Measurements from ENCODE around the gene SERPINE2.

- TF ChIP-seq CTCF (conservative IDR thresholded peaks at IDR 0.05; ENCODE audit: low read depth, low read length) (no peak), EZH2 (IDR thresholded peaks at IDR 0.05; ENCODE audit: borderline replicate concordance, low read depth, low read length, poor library complexity, severe bottlenecking) (no peak)
Observed at GRCh38 chr2:224060783-224061482, 21.8 kb upstream of the SERPINE2 start.

All from A673 (cell line).